H1 (cell line): Measurements from ENCODE around the gene ZNF451. TPM values are rescaled to one million over a fixed set of nuclear protein-coding genes. Genes with fewer than 3 reads are reported as not detected.
"Not testable (repeated sequence)": the region's sequence is repeated elsewhere in the genome, so short reads cannot be mapped to it uniquely, and the experiment has no call there.

Experiments used
- CTCF ChIA-PET: fragments of 300-600 bp; sonication (Branson Sonifier 250); formaldehyde crosslinking; loops from one replicate; lab custom pipeline; 2021; ENCODE audit not compliant: partially characterized antibody; lab: Charles Lee
- POLR2A ChIA-PET: fragments of 300-600 bp; sonication (Branson Sonifier 250); formaldehyde crosslinking; loops from one replicate; lab custom pipeline; 2021; ENCODE audit warnings: inconsistent platforms; ENCODE audit not compliant: partially characterized antibody; lab: Charles Lee
- DNase-seq, 2 experiments: peaks; one replicate each; pipeline versions ENCODE4 v3.0.0 to v3.0.0-alpha.2; 2010 to 2022; ENCODE audit warnings: low spot score in 2 of 2, low read depth in 1 of 2, mixed read lengths in 1 of 2
- FAIRE-seq: peaks from 2 replicates; lab custom pipeline; 2011; peaks lifted over from hg19 to GRCh38; lab: Jason Lieb, UNC
- H2AFZ ChIP-seq: 2 replicates; pipeline ENCODE4 v1.8.1; 2012; ENCODE audit warnings: low read length, inconsistent platforms
- H2AK5ac ChIP-seq: 2 replicates; pipeline ENCODE4 v1.6.1; 2013; ENCODE audit warnings: low read depth, low read length
- H2BK120ac ChIP-seq: replicated peaks from 2 replicates; pipeline ENCODE3; 2013; ENCODE audit warnings: low read depth, low read length, inconsistent platforms
- H2BK12ac ChIP-seq: 2 replicates; pipeline ENCODE4 v1.6.1; 2013; ENCODE audit warnings: low read depth, low read length
- H2BK15ac ChIP-seq: 2 replicates; pipeline ENCODE4 v1.6.1; 2013; ENCODE audit warnings: low read length
- H2BK20ac ChIP-seq: 2 replicates; pipeline ENCODE4 v1.6.1; 2013; ENCODE audit warnings: low read length
- H2BK5ac ChIP-seq: 2 replicates; pipeline ENCODE4 v1.6.1; 2013; ENCODE audit warnings: low read depth, low read length
- H3K14ac ChIP-seq: 2 replicates; pipeline ENCODE4 v1.6.1; 2013; ENCODE audit warnings: inconsistent platforms; ENCODE audit not compliant: insufficient read length
- H3K18ac ChIP-seq: 2 replicates; pipeline ENCODE4 v1.6.1; 2013; ENCODE audit warnings: low read length; ENCODE audit errors: extremely low read depth
- H3K23ac ChIP-seq: 2 replicates; pipeline ENCODE4 v1.6.1; 2013; ENCODE audit warnings: inconsistent platforms; ENCODE audit not compliant: insufficient read length
- H3K23me2 ChIP-seq: 2 replicates; pipeline ENCODE4 v1.6.1; 2013; ENCODE audit warnings: low read depth, low read length
- H3K27ac ChIP-seq: 2 replicates; pipeline ENCODE4 v1.6.1; 2011; ENCODE audit warnings: low read depth, low read length, inconsistent platforms
- H3K27me3 ChIP-seq, 4 experiments: replicated peaks in 1 of 4; 1 replicate in 1 of 4; 2 replicates in 3 of 4; pipeline versions ENCODE4 v1.6.1 to v1.8.1; 2011 to 2013; ENCODE audit warnings: low read length in 3 of 4, mild to moderate bottlenecking in 3 of 4, inconsistent platforms in 2 of 4, mixed read lengths in 2 of 4, moderate library complexity in 1 of 4; ENCODE audit not compliant: control insufficient read depth in 3 of 4, insufficient read depth in 3 of 4; ENCODE audit errors: extremely low read depth in 1 of 4
- H3K36me3 ChIP-seq, 4 experiments: 2 replicates each; pipeline versions ENCODE4 v1.6.1 to v1.8.1; 2011 to 2013; ENCODE audit warnings: mild to moderate bottlenecking in 4 of 4, low read length in 3 of 4, moderate library complexity in 2 of 4, control low read depth in 1 of 4, inconsistent platforms in 1 of 4; ENCODE audit not compliant: insufficient read depth in 4 of 4, control insufficient read depth in 2 of 4
- H3K4ac ChIP-seq: replicated peaks from 2 replicates; pipeline ENCODE3; 2013; ENCODE audit warnings: low read length, low read depth, mixed read lengths, inconsistent platforms; ENCODE audit not compliant: insufficient read length
- H3K4me1 ChIP-seq, 4 experiments: replicated peaks in 1 of 4; 1 replicate in 1 of 4; 2 replicates in 3 of 4; pipeline versions ENCODE4 v1.6.1 to v1.8.1; 2011 to 2013; ENCODE audit warnings: low read length in 3 of 4, inconsistent platforms in 2 of 4, mixed read lengths in 1 of 4; ENCODE audit not compliant: insufficient read depth in 4 of 4, control insufficient read depth in 3 of 4
- H3K4me2 ChIP-seq, 2 experiments: 2 replicates each; pipeline versions ENCODE4 v1.6.1 to v1.8.1; 2011 to 2013; ENCODE audit warnings: low read depth in 2 of 2, low read length in 2 of 2, control low read depth in 1 of 2, inconsistent platforms in 1 of 2, mild to moderate bottlenecking in 1 of 2; ENCODE audit not compliant: insufficient read depth in 1 of 2
- H3K4me3 ChIP-seq, 4 experiments: fragments of 200-600, 300-600 bp in 1 of 4; sonication (generic), shearing (Covaris generic), sonication (Bioruptor Twin) in 1 of 4; 2 replicates each; pipeline versions ENCODE4 v1.5.1 to v1.8.1; 2011 to 2016; ENCODE audit warnings: low read length in 4 of 4, low read depth in 3 of 4, control low read depth in 2 of 4, inconsistent platforms in 2 of 4, mild to moderate bottlenecking in 2 of 4, mixed read lengths in 1 of 4, moderate library complexity in 1 of 4; ENCODE audit not compliant: insufficient read depth in 2 of 4; ENCODE audit errors: extremely low read depth in 1 of 4
- H3K56ac ChIP-seq: replicated peaks from 2 replicates; pipeline ENCODE3; 2013; ENCODE audit warnings: low read depth, mild to moderate bottlenecking, mixed read lengths, low read length, inconsistent platforms; ENCODE audit not compliant: insufficient read length
- H3K79me1 ChIP-seq: 2 replicates; pipeline ENCODE4 v1.6.1; 2013; ENCODE audit warnings: low read depth, low read length, control low read depth
- H3K79me2 ChIP-seq, 2 experiments: 2 replicates each; pipeline versions ENCODE4 v1.6.1 to v1.8.1; 2012 to 2013; ENCODE audit warnings: low read length in 2 of 2, mild to moderate bottlenecking in 2 of 2, inconsistent platforms in 1 of 2; ENCODE audit not compliant: insufficient read depth in 2 of 2, control insufficient read depth in 1 of 2
- H3K9ac ChIP-seq, 4 experiments: replicated peaks in 1 of 4; 1 replicate in 1 of 4; 2 replicates in 3 of 4; pipeline versions ENCODE4 v1.6.1 to v1.8.1; 2011 to 2013; ENCODE audit warnings: low read depth in 3 of 4, low read length in 3 of 4, control low read depth in 2 of 4, mild to moderate bottlenecking in 2 of 4, moderate library complexity in 2 of 4, inconsistent platforms in 1 of 4; ENCODE audit errors: extremely low read depth in 1 of 4
- H3K9me3 ChIP-seq, 2 experiments: 2 replicates each; pipeline versions ENCODE4 v1.6.1 to v1.8.1; 2012 to 2013; ENCODE audit warnings: mild to moderate bottlenecking in 2 of 2, moderate library complexity in 2 of 2, control low read depth in 1 of 2, inconsistent platforms in 1 of 2, low read depth in 1 of 2, low read length in 1 of 2, mixed read lengths in 1 of 2; ENCODE audit not compliant: insufficient read depth in 2 of 2
- H4K20me1 ChIP-seq, 2 experiments: replicated peaks in 1 of 2; 2 replicates each; pipeline versions ENCODE3 to v1.8.1; 2011 to 2013; ENCODE audit warnings: inconsistent platforms in 2 of 2, low read length in 2 of 2, mild to moderate bottlenecking in 1 of 2; ENCODE audit not compliant: insufficient read depth in 2 of 2, control insufficient read depth in 1 of 2
- H4K5ac ChIP-seq: 2 replicates; pipeline ENCODE4 v1.6.1; 2013; ENCODE audit warnings: low read length, low read depth, mixed read lengths, inconsistent platforms; ENCODE audit not compliant: insufficient read length
- H4K8ac ChIP-seq: 2 replicates; pipeline ENCODE4 v1.8.0; 2013; ENCODE audit warnings: mild to moderate bottlenecking, moderate library complexity, low read length, inconsistent platforms; ENCODE audit not compliant: insufficient read depth; ENCODE audit errors: extremely low read depth
- H4K91ac ChIP-seq: replicated peaks from 2 replicates; pipeline ENCODE3; 2013; ENCODE audit warnings: low read length, mixed read lengths, inconsistent platforms; ENCODE audit not compliant: insufficient read length
- CBX5 ChIP-seq: fragments of 300-800, 300-1000 bp; sonication (generic); IDR thresholded peaks from 2 replicates; pipeline ENCODE4 v1.7.1; 2016; ENCODE audit warnings: antibody characterized with exemption, low read length, low read depth
- WGBS, 2 experiments: shearing (Covaris generic) in 1 of 2; methylation state at CpG; one replicate each; pipeline versions ENCODE4 v1.1.6 to v1.1.7; 2013 to 2015; ENCODE audit warnings: low lambda C conversion rate in 2 of 2, mixed read lengths in 2 of 2, inconsistent platforms in 1 of 2, low coverage in 1 of 2, missing lambda C conversion rate in 1 of 2; ENCODE audit not compliant: insufficient replicate concordance in 2 of 2, insufficient coverage in 1 of 2, insufficient read length in 1 of 2; ENCODE audit errors: extremely low coverage in 1 of 2, missing lambda C conversion rate in 1 of 2; 5-methylcytosine and 5-hydroxymethylcytosine counted together
- polyA plus RNA-seq, 7 experiments: library from polyadenylated mRNA; depleted of rRNA in 3 of 7; stranded (reverse) in 5 of 7; unstranded in 2 of 7; fragments of >200 nt in 5 of 7; fragments of 200-250 nt in 2 of 7; gene quantifications; 1 replicate in 5 of 7; 2 replicates in 1 of 7; 4 replicates in 1 of 7; pipeline versions ENCODE4 v1.2.1 to v1.2.3, GENCODE V29; 2011 to 2013; ENCODE audit warnings: missing spikeins in 2 of 7, mixed read lengths in 2 of 7
- total RNA-seq: library from RNA; stranded (reverse); fragmentation: NEBNext Ultra II Directional; extraction: Animal tissue kit (Norgen Biotek cat#: 25700); gene quantifications from 2 replicates; pipeline ENCODE4 v1.2.1, GENCODE V29; 2021

The ZNF451 gene
- total and polyA plus RNA-seq, 2 of the 8 experiments (the other 6 are each of a cell fraction or from before 2014, with no cell fraction given): 10.7 to 56.8 TPM

- TF ChIP-seq CBX5: no peak
Measured at GRCh38 chr6:57089687-57090457, at the start of gene ZNF451 (continued).

- H4K20me1 ChIP-seq, H3K18ac ChIP-seq, DNase-seq, H2BK5ac ChIP-seq, H3K4me3 ChIP-seq, H3K27ac ChIP-seq, H2BK15ac ChIP-seq, H3K9ac ChIP-seq, H4K5ac ChIP-seq, H3K36me3 ChIP-seq, H3K56ac ChIP-seq, FAIRE-seq, H2BK120ac ChIP-seq, H2BK20ac ChIP-seq, H3K79me1 ChIP-seq, H2AFZ ChIP-seq, CTCF ChIA-PET, H3K23ac ChIP-seq, H3K14ac ChIP-seq, H3K23me2 ChIP-seq, H3K4me2 ChIP-seq, H3K4me1 ChIP-seq, H4K91ac ChIP-seq, H3K9me3 ChIP-seq, H2BK12ac ChIP-seq, H3K4ac ChIP-seq, H4K8ac ChIP-seq, H2AK5ac ChIP-seq, POLR2A ChIA-PET, H3K27me3 ChIP-seq: not testable (repeated sequence)
- 85% methylated on average over 1 of the region's 1 CpG; no CpG with 5 or more reads in 1 of the 2 experiments for WGBS, 2 experiments
- H3K79me2 ChIP-seq: peaks cover 0 to 13% of the 10 kb centered on the region in 2 experiments; a peak in 3 of 4 replicates
Measured at GRCh38 chr6:57044061-57044460, 45.9 kb upstream of the ZNF451 start.
